ENCODE measurements around the gene SLCO6A1. TPM values are rescaled to one million over a fixed set of nuclear protein-coding genes. Genes with fewer than 3 reads are reported as not detected.

Gene SLCO6A1
- polyA plus RNA-seq, 3 donors: not detected

DNA sequence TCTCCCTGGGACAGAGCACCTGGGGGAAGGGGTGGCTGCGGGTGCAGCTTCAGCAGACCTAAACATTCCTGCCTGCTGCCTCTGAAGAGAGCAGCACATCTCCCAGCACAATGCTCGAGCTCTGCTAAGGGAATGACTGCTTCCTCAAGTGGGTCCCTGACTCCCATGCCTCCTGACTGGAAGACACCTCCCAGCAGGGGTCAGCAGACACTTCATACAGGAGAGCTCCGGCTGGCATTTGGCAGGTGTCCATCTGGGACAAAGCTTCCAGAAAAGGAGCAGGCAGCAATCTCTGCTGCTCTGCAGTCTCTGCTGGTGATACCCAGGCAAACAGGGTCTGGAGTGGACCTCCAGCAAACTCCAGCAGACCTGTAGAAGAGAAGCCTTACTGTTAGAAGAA lies 77.2 kb downstream of the SLCO6A1 start:
- Mint-ChIP-seq H3K27me3 (ENCODE audit: low read depth in 3 of 3) (peaks cover 0 to 4% (median 2%) of the 10 kb centered on the region in 3 donors), H3K4me1 (no peaks in the 10 kb centered on the region), H3K27ac (no peak overlapping the region), H3K36me3 (no peaks in the 10 kb centered on the region), H3K4me3 (no peak overlapping the region), H3K9me3 (peaks cover 6 to 34% (median 14%) of the 10 kb centered on the region in 7 donors)
- Histone ChIP-seq H2AFZ (ENCODE audit: insufficient read depth, low read depth, low read length, poor library complexity, severe bottlenecking) (no peak overlapping the region), H3K36me3 (replicated peaks in 1 of 2; ENCODE audit: control insufficient read depth in 1 of 2, insufficient read depth in 2 of 2, low read length in 2 of 2) (no peaks in the 10 kb centered on the region), H3K79me2 (ENCODE audit: insufficient read depth, low read length) (no peaks in the 10 kb centered on the region), H3K4me2 (replicated peaks; ENCODE audit: extremely low read depth, low read length, poor library complexity, severe bottlenecking) (no peak overlapping the region), H3K4me1 (ENCODE audit: control insufficient read depth in 1 of 2, insufficient read depth in 2 of 2, low read length in 2 of 2) (no peaks in the 10 kb centered on the region), H3K27ac (ENCODE audit: low read depth in 1 of 2, low read length in 2 of 2) (no peak overlapping the region), H3K4me3 (replicated peaks in 1 of 3; ENCODE audit: low read depth in 2 of 3, low read length in 3 of 3) (no peak overlapping the region), H3K9me3 (replicated peaks in 1 of 2; ENCODE audit: control insufficient read depth in 1 of 2, insufficient read depth in 1 of 2, low read length in 2 of 2) (peaks cover 0 to 5% of the 10 kb centered on the region in 2 donors), H4K20me1 (ENCODE audit: insufficient read depth, low read length) (no peaks in the 10 kb centered on the region), H3K9ac (ENCODE audit: insufficient read depth, low read length, poor library complexity, severe bottlenecking) (no peak overlapping the region), H3K27me3 (ENCODE audit: control insufficient read depth in 2 of 2, insufficient read depth in 2 of 2, low read length in 2 of 2) (no peaks in the 10 kb centered on the region)
- no peak for DNase-seq
- intact Hi-C loops (cut with micrococcal nuclease): no loop called here
- WGBS (ENCODE audit: insufficient coverage): 88% methylated on average over 3 of the region's 3 CpGs
- TF ChIP-seq, protein P1, sequence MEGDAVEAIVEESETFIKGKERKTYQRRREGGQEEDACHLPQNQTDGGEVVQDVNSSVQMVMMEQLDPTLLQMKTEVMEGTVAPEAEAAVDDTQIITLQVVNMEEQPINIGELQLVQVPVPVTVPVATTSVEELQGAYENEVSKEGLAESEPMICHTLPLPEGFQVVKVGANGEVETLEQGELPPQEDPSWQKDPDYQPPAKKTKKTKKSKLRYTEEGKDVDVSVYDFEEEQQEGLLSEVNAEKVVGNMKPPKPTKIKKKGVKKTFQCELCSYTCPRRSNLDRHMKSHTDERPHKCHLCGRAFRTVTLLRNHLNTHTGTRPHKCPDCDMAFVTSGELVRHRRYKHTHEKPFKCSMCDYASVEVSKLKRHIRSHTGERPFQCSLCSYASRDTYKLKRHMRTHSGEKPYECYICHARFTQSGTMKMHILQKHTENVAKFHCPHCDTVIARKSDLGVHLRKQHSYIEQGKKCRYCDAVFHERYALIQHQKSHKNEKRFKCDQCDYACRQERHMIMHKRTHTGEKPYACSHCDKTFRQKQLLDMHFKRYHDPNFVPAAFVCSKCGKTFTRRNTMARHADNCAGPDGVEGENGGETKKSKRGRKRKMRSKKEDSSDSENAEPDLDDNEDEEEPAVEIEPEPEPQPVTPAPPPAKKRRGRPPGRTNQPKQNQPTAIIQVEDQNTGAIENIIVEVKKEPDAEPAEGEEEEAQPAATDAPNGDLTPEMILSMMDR (IDR thresholded peaks at IDR 0.05): no peak

DNA sequence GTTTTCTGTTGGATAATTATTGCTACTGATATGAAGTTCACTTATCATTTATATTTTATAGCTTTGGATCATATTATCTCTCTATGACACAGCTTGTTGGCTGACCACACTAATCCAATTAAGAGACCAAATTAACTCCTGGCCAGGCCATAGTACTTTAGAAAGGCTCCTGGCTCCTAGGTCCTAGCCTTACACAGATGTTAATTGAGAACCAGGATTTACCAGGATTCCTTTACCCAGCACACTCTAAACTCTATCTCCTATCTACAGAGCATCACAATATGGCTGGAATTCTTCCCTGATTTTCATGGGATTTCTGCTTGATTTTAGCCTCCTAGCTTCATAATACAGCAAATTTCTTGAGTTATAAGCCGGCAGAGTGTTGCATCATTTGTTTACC lies 80.3 kb downstream of the SLCO6A1 start:
- H3K36me3 Mint-ChIP-seq: no peaks in the 10 kb centered on the region
- no peaks in the 10 kb centered on the region for H3K4me1 ChIP-seq (ENCODE audit: control insufficient read depth in 1 of 2, insufficient read depth in 2 of 2, low read length in 2 of 2)
- intact Hi-C loops (cut with micrococcal nuclease): no loop called here
- H3K27me3 ChIP-seq (ENCODE audit: control insufficient read depth in 2 of 2, insufficient read depth in 2 of 2, low read length in 2 of 2): no peaks in the 10 kb centered on the region
- no peak overlapping the region for H2AFZ ChIP-seq (ENCODE audit: insufficient read depth, low read depth, low read length, poor library complexity, severe bottlenecking)
- TF ChIP-seq, protein P1 (IDR thresholded peaks at IDR 0.05): no peak
- no peak overlapping the region for H3K4me2 ChIP-seq (replicated peaks; ENCODE audit: extremely low read depth, low read length, poor library complexity, severe bottlenecking)
- H3K79me2 ChIP-seq (ENCODE audit: insufficient read depth, low read length): no peaks in the 10 kb centered on the region
- H3K27ac Mint-ChIP-seq: no peak overlapping the region
- H3K27ac ChIP-seq (ENCODE audit: low read depth in 1 of 2, low read length in 2 of 2): no peak overlapping the region
- no peaks in the 10 kb centered on the region for H3K36me3 ChIP-seq (replicated peaks in 1 of 2; ENCODE audit: control insufficient read depth in 1 of 2, insufficient read depth in 2 of 2, low read length in 2 of 2)
- WGBS (ENCODE audit: insufficient coverage): no CpG with 5 or more reads among the region's 1 CpG
- no peak overlapping the region for H3K4me3 ChIP-seq (replicated peaks in 1 of 3; ENCODE audit: low read depth in 2 of 3, low read length in 3 of 3)
- H3K9ac ChIP-seq (ENCODE audit: insufficient read depth, low read length, poor library complexity, severe bottlenecking): no peak overlapping the region
- no peak overlapping the region for H3K4me3 Mint-ChIP-seq
- peaks cover 0 to 5% of the 10 kb centered on the region in 2 donors for H3K9me3 ChIP-seq (replicated peaks in 1 of 2; ENCODE audit: control insufficient read depth in 1 of 2, insufficient read depth in 1 of 2, low read length in 2 of 2)
- H3K9me3 Mint-ChIP-seq: peaks cover 2 to 16% (median 5%) of the 10 kb centered on the region in 7 donors
- no peaks in the 10 kb centered on the region for H3K4me1 Mint-ChIP-seq
- H4K20me1 ChIP-seq (ENCODE audit: insufficient read depth, low read length): no peaks in the 10 kb centered on the region
- DNase-seq: no peak
- H3K27me3 Mint-ChIP-seq (ENCODE audit: low read depth in 3 of 3): peaks cover 0 to 6% (median 4%) of the 10 kb centered on the region in 3 donors

All from CD14-positive monocyte (primary cell).